HG03558 (cell line): ENCODE measurements around the gene MGAT4B.
A peak's percentile ranks its signal among the peaks of the same experiment; 100 is the strongest.
"Not testable (repeated sequence)": the region's sequence is repeated elsewhere in the genome, so short reads cannot be mapped to it uniquely, and the experiment has no call there.

ENCODE experiments used
- ATAC-seq: cut with Tn5 transposase; IDR thresholded peaks from one replicate; pipeline ENCODE4 v1.9.1; 2021; ENCODE audit warnings: moderate number of reproducible peaks; ENCODE audit not compliant: unreplicated experiment; ENCODE audit errors: extremely low read depth

Gene MGAT4B

GRCh38 chr5:179806250-179807048 lies at the start of gene MGAT4B:
Gene MGAT4B, minus strand, starts transcription at chr5:179806866. Its CDS starts 283 bp downstream, at chr5:179806583.
- no peak for ATAC-seq

- no peak for ATAC-seq
Measured at GRCh38 chr5:179854356-179854755, 47.7 kb upstream of the MGAT4B start.

- ATAC-seq, result peak; percentile 60
Measured at GRCh38 chr5:179852993-179853547, 46.4 kb upstream of the MGAT4B start.

GRCh38 chr5:179841621-179842020 lies 35.0 kb upstream of the MGAT4B start:
- no peak for ATAC-seq

DNA sequence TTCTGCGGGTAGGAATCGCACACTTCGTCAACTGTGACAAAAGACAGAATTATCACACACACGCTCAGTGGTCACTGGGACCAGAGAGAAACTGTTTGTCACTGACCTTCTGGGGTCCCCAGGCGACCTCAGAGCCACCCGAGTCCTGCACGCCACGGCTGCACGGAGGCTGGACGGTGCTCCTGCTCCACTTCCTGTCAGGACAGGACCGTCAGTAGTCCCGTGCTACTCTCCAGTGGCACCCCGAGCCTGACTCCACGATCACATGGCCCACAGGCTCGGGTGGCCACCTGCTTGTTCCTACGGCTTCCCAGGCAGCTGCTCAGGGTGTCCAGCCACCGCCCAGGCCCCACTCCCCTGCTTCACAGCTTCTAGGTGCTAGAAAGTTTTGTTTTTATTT lies 34.1 kb upstream of the MGAT4B start:
- no peak for ATAC-seq

DNA sequence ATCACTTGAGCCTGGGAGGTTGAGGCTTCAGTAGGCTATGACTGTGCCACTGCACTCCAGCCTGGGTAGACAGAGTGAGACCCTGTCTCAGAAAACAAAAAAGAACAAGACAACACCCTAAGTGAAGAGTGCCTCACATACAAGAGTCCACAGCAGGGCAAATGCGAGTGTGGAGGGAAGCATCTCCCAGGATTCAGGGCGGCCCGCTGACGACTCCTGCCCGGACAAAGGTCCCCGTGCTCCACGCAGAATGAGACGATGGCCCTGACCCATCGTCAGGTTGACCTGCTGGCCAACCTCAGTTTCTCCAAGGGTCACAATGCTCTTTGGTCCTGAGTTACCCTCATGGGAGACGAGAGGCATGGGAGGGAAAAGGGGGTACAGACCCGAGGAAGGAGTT lies 33.7 kb upstream of the MGAT4B start:
- no peak for ATAC-seq

DNA sequence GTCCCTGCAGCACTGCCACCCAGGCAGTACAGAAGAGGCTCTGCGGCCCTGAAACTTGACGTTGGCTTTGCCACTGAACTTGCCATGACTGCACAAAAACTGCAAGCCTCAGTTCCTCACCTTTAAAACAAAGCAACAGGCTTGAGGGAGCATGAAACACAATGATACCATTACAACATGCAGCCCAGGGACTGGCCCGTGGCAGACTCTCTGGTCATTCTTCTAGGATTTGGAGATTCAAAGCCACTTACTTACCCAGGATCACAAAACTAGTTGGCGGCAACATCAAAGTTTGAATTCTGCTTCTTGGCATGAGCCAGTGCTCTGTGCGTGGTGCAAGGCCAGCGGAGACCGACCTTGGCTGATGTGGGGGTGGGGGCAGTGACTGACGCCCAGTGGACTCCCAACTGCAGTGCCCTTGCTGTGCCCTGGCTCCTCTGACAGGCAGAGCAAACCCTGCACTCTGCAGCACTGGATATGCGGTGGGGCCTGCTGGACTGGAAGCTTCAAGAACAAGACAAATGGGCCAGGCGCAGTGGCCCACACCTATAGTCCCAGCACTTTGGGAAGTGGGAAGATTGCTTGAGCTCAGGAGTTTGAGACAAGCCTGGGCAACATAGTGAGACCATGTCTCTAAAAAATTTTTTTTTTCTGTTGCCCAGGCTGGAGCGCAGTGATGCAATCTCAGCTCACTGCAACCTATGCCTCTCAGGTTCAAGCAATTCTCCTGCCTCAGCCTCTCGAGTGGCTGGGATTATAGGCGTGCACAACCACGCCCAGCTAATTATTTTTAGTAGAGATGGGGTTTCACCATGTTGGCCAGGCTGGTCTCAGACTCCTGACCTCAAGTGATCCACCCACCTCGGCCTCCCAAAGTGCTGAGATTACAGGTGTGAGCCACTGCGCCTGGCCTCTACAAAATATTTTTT lies 32.9 kb upstream of the MGAT4B start:
- no peak for ATAC-seq

DNA sequence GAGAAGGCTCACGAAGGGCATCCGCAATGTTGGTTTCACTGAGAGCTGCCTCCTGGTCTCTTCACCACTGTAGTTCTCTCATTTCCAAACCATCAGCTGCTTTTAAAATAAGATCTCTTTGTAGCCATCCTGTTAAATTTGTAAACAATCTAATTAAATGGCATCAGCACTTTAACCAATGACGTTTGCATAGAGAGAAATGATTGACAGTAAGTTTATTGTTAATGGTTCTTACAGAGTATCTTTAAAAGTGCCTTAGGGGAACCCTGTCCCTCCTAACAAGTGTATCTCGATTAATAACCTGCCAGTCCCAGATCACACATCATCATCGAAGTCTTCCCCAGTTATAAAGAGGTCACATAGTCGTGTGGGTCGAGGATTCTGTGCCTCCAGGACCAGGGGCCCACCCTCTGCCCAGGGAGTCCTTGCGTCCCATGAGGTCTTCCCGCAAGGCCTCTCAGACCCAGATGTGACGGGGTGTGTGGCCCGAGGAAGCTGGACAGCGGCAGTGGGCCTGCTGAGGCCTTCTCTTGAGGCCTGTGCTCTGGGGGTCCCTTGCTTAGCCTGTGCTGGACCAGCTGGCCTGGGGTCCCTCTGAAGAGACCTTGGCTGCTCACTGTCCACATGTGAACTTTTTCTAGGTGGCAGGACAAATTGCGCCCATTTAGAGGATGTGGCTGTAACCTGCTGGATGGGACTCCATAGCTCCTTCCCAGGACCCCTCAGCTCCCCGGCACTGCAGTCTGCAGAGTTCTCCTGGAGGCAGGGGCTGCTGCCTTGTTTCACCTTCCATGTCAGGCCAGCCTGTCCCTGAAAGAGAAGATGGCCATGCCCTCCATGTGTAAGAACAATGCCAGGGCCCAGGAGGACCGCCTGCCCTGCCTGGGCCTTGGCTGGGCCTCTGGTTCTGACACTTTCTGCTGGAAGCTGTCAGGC lies 30.7 kb upstream of the MGAT4B start:
- no peak for ATAC-seq

- ATAC-seq, result no peak
Measured at GRCh38 chr5:179836225-179837019, 29.8 kb upstream of the MGAT4B start.

DNA sequence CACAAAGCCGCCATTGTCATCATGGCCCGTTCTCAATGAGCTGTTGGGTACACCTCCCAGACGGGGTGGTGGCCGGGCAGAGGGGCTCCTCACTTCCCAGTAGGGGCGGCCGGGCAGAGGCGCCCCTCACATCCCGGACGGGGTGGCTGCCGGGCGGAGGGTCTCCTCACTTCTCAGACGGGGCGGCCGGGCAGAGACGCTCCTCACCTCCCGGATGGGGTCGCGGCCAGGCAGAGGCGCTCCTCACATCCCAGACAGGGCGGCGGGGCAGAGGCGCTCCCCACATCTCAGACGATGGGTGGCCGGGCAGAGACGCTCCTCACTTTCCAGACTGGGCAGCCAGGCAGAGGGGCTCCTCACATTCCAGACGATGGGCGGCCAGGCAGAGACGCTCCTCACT lies 28.2 kb upstream of the MGAT4B start:
- ATAC-seq, result not testable (repeated sequence)

DNA sequence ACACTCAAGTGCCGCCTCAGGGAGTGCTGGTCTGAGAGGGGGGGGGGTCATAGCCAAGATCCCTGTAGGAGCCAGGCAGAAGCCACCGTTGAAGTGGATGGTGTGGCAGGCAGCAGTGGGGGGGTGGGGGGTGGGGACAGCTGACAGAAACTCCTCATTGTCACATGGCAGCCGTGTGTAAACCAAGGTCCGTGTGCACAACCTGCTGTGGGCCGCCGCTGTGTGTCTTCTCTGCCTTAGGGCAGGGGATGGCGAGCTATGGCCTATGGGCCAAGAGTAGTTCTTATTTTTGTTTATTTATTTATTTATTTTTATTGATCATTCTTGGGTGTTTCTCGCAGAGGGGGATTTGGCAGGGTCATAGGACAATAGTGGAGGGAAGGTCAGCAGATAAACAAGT lies 27.5 kb upstream of the MGAT4B start:
- no peak for ATAC-seq

DNA sequence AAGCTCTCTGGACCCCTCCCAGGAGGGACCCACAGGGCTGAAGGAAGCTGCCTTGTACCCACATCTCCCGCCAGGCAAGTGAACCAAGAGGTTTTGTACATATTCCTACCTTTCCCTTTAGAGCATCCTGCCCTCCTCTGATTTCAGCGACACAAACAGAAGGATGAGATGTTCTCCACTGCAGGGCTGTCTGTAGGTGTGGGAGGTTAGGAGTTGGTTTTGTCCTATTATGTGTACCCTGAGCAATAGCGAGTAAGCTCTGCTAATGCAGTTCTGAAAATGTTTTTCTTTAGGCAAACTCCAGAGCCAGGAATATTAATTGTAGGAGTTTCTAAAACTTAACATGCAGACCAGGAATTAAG lies 27.0 kb upstream of the MGAT4B start:
- ATAC-seq, result no peak

- no peak for ATAC-seq
Measured at GRCh38 chr5:179833056-179833708, 26.5 kb upstream of the MGAT4B start.

GRCh38 chr5:179832039-179832745 lies 25.5 kb upstream of the MGAT4B start:
- ATAC-seq, result no peak

- no peak for ATAC-seq
Measured at GRCh38 chr5:179830818-179831468, 24.3 kb upstream of the MGAT4B start.

DNA sequence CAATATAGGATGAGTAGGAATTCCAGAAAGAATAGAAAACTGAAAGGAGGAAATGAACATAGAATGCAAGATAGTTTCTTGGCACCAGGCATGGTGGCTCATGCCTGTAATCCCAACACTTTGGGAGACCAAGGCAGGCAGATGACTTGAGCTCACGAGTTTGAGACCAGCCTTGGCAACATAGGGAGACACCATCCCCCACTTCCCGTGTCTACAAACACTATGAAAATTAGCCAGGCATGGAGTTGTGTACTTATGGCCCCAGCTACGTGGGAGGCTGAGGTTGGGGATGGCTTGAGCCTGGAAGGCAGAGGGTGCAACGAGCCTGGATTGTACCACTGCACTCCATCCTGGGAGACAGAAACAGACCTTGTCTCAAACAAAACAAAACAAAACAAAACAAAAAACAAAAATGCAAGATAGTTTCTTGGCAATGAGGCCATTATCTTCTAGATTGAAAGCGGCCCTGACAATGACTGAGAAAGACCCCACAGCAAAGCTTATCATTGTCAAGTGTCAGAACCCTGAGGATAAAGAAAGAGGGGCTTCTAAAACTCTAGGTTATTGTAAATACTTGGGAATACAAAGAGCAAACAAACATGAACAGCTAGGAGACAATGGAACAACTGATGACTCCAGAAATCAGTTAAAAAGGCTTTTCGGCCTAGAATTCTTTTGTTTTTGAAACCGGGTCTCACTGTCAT lies 23.2 kb upstream of the MGAT4B start:
- no peak for ATAC-seq
